Measurements from ENCODE around the gene FGF1. TPM values are rescaled to one million over a fixed set of nuclear protein-coding genes. Genes with fewer than 3 reads are reported as not detected.
A peak's percentile ranks its signal among the peaks of the same experiment; 100 is the strongest.

FGF1 gene
- total and polyA plus RNA-seq, 4 donors = 19.8 to 44.2 (median 25.0) TPM

DNA sequence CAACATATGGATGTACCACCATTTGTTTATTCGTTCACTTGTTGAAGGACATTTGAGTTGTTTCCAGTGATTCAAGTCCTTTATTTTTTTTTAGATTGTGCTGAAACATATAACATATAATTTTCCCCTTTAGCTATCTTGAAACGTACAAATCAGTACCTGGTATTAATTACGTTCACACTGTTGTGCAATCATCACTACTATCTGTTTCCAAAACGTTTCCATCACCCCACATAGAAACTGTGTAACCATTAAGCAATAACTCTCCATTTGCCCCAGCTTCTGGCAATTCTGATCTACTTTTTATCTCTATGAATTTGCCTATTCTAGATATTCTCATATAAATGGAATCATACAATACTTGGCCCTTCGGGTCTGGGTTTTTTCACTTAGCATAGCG lies 116.0 kb downstream of the FGF1 start:
- Histone ChIP-seq H3K36me3 (ENCODE audit: control insufficient read depth in 1 of 2, insufficient read depth in 2 of 2, low read length in 1 of 2) (no peaks in the 10 kb centered on the region), H3K9me3 (ENCODE audit: control insufficient read depth, low read length) (no peaks in the 10 kb centered on the region), H3K27me3 (ENCODE audit: control insufficient read depth in 1 of 2, insufficient read depth in 2 of 2, low read length in 1 of 2) (no peaks in the 10 kb centered on the region), H3K4me1 (ENCODE audit: control insufficient read depth in 1 of 2, insufficient read depth in 2 of 2, low read length in 2 of 2) (peaks cover 0 to 2% of the 10 kb centered on the region in 2 donors), H3K27ac (ENCODE audit: low read depth in 1 of 2, low read length in 2 of 2) (no peak overlapping the region), H3K4me3 (ENCODE audit: low read length in 2 of 2) (no peak overlapping the region)
- ATAC-seq (ENCODE audit: low FRiP score) (no peak), DNase-seq (no peak)
- 85 to 91% methylated on average over 6 of the region's 6 CpGs for WGBS, 2 donors
- intact Hi-C loops (cut with DNase I) = no loop called here

DNA sequence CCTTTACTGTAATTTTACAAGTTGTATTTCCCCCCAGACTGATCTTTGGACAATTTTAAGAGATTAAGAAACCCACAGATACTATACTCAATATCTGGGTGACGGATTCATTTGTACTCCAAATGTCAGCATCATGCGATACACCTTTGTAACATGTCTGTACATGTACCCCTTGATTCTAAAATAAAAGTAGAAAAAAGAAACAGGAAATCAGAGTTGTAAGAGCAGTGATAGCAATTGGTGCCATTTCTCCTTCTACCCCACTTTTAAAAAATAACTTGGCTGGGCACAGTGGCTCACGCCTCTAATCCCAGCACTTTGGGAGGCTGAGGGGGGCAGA lies 116.9 kb downstream of the FGF1 start:
- no peaks in the 10 kb centered on the region for H3K36me3 ChIP-seq (ENCODE audit: control insufficient read depth in 1 of 2, insufficient read depth in 2 of 2, low read length in 1 of 2)
- ATAC-seq (ENCODE audit: low FRiP score) = no peak
- intact Hi-C loops (cut with DNase I) = no loop called here
- H3K9me3 ChIP-seq (ENCODE audit: control insufficient read depth, low read length) = no peaks in the 10 kb centered on the region
- H3K4me3 ChIP-seq (ENCODE audit: low read length in 2 of 2) = no peak overlapping the region
- 86% methylated on average over 3 of the region's 3 CpGs for WGBS, 2 donors
- H3K27ac ChIP-seq (ENCODE audit: low read depth in 1 of 2, low read length in 2 of 2) = peak overlapping the region in 1 of 2 donors; percentile 16
- DNase-seq = no peak
- peaks cover 0 to 2% of the 10 kb centered on the region in 2 donors for H3K4me1 ChIP-seq (ENCODE audit: control insufficient read depth in 1 of 2, insufficient read depth in 2 of 2, low read length in 2 of 2)
- H3K27me3 ChIP-seq (ENCODE audit: control insufficient read depth in 1 of 2, insufficient read depth in 2 of 2, low read length in 1 of 2) = no peaks in the 10 kb centered on the region

DNA sequence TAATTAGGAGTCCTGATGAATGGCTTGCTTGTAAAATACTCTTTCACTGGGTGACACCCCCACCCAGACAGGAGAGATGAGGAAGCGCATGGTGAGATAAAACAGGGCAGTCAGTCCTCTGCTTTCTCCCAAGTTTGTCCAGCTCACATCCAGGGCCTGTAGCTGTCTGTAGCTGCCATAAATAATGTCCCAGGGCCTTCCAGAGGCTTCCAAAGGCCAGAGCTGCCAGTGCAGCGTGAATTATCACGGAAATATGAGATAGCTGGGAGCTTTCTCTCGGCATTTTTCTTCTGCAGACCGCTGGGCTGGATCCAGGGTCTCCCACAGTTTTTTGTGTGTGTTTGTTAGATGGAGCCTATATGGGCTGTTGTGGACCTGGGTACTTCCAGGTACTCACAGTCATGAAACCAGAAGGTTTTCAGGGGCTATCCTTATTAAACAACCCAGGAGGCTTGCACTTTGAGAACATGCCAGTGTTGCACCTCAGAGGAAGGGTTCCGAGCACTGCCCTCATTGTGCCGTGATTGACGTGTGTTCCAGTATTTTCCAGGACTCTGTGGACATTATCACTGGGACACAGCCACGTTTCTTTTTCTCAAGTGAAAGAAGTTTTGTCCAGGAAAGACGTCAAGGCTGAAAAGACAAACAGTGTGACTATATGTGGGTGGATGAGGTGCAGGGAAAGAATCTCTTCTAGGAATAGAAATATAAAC lies 117.5 kb downstream of the FGF1 start:
- 12% methylated on average over 10 of the region's 10 CpGs for WGBS, 2 donors

GRCh38 chr5:142561486-142562097 lies 124.3 kb downstream of the FGF1 start:
- Histone ChIP-seq H3K27ac (ENCODE audit: low read depth in 1 of 2, low read length in 2 of 2) (peak overlapping the region; percentile 29 to 50), H3K4me3 (ENCODE audit: low read length in 2 of 2) (no peak overlapping the region), H3K27me3 (ENCODE audit: control insufficient read depth in 1 of 2, insufficient read depth in 2 of 2, low read length in 1 of 2) (no peaks in the 10 kb centered on the region), H3K9me3 (ENCODE audit: control insufficient read depth, low read length) (no peaks in the 10 kb centered on the region), H3K4me1 (ENCODE audit: control insufficient read depth in 1 of 2, insufficient read depth in 2 of 2, low read length in 2 of 2) (peaks cover 3% of the 10 kb centered on the region in 2 donors), H3K36me3 (ENCODE audit: control insufficient read depth in 1 of 2, insufficient read depth in 2 of 2, low read length in 1 of 2) (no peaks in the 10 kb centered on the region)
- DNase-seq (no peak), ATAC-seq (ENCODE audit: low FRiP score) (no peak)
- intact Hi-C loops (cut with DNase I) = no loop called here
- WGBS, 2 donors = 13 to 14% methylated on average over 7 of the region's 7 CpGs

More for the DNA sequence above, 117.5 kb downstream of the FGF1 start:
- peak in 1 of 2 donors; percentile 56 for DNase-seq
- intact Hi-C loops (cut with DNase I) = no loop called here
- H3K27me3 ChIP-seq (ENCODE audit: control insufficient read depth in 1 of 2, insufficient read depth in 2 of 2, low read length in 1 of 2) = no peaks in the 10 kb centered on the region
- H3K4me1 ChIP-seq (ENCODE audit: control insufficient read depth in 1 of 2, insufficient read depth in 2 of 2, low read length in 2 of 2) = peaks cover 0 to 2% of the 10 kb centered on the region in 2 donors
- peak; percentile 68 for ATAC-seq (ENCODE audit: low FRiP score)
- H3K9me3 ChIP-seq (ENCODE audit: control insufficient read depth, low read length) = no peaks in the 10 kb centered on the region
- no peaks in the 10 kb centered on the region for H3K36me3 ChIP-seq (ENCODE audit: control insufficient read depth in 1 of 2, insufficient read depth in 2 of 2, low read length in 1 of 2)
- H3K27ac ChIP-seq (ENCODE audit: low read depth in 1 of 2, low read length in 2 of 2) = peak overlapping the region; percentile 16 to 91
- no peak overlapping the region for H3K4me3 ChIP-seq (ENCODE audit: low read length in 2 of 2)

DNA sequence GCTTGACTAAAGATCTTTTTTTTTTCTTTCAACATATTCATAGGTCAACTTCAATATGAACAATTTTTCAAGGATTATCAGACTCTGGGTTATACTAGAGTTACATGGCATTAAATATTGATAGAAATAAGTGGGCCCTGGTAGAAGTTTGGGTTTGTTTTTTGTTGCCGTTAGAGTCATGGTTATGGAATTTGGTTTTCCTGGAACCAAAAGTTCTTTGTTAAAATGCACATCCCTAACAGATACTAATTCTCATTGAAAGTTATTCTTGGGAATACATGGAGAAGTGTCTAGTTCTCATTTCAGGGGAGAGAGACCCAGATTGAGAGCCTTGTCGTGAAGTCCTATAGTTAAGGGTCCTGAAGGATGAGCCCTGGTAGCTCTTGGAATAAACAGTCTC lies 124.9 kb downstream of the FGF1 start:
- intact Hi-C loops (cut with DNase I) = no loop called here
- no peak for ATAC-seq (ENCODE audit: low FRiP score)

GRCh38 chr5:142552107-142552506 lies 133.8 kb downstream of the FGF1 start:
- H3K4me3 ChIP-seq (ENCODE audit: low read length in 2 of 2) = no peak overlapping the region
- no peaks in the 10 kb centered on the region for H3K27me3 ChIP-seq (ENCODE audit: control insufficient read depth in 1 of 2, insufficient read depth in 2 of 2, low read length in 1 of 2)
- DNase-seq (no peak), ATAC-seq (ENCODE audit: low FRiP score) (no peak)
- H3K36me3 ChIP-seq (ENCODE audit: control insufficient read depth in 1 of 2, insufficient read depth in 2 of 2, low read length in 1 of 2) = no peaks in the 10 kb centered on the region
- H3K4me1 ChIP-seq (ENCODE audit: control insufficient read depth in 1 of 2, insufficient read depth in 2 of 2, low read length in 2 of 2) = no peaks in the 10 kb centered on the region
- intact Hi-C loops (cut with DNase I) = no loop called here
- H3K27ac ChIP-seq (ENCODE audit: low read depth in 1 of 2, low read length in 2 of 2) = no peak overlapping the region
- H3K9me3 ChIP-seq (ENCODE audit: control insufficient read depth, low read length) = no peaks in the 10 kb centered on the region
- 82 to 83% methylated on average over 6 of the region's 6 CpGs for WGBS, 2 donors

More for the DNA sequence above, 124.9 kb downstream of the FGF1 start:
- Histone ChIP-seq H3K27ac (ENCODE audit: low read depth in 1 of 2, low read length in 2 of 2) (peak overlapping the region; percentile 29 to 50), H3K36me3 (ENCODE audit: control insufficient read depth in 1 of 2, insufficient read depth in 2 of 2, low read length in 1 of 2) (no peaks in the 10 kb centered on the region), H3K4me1 (ENCODE audit: control insufficient read depth in 1 of 2, insufficient read depth in 2 of 2, low read length in 2 of 2) (peaks cover 3% of the 10 kb centered on the region in 2 donors), H3K27me3 (ENCODE audit: control insufficient read depth in 1 of 2, insufficient read depth in 2 of 2, low read length in 1 of 2) (no peaks in the 10 kb centered on the region), H3K9me3 (ENCODE audit: control insufficient read depth, low read length) (no peaks in the 10 kb centered on the region), H3K4me3 (ENCODE audit: low read length in 2 of 2) (no peak overlapping the region)
- WGBS, 2 donors = 59 to 74% methylated on average over 2 of the region's 2 CpGs
- DNase-seq = no peak

DNA sequence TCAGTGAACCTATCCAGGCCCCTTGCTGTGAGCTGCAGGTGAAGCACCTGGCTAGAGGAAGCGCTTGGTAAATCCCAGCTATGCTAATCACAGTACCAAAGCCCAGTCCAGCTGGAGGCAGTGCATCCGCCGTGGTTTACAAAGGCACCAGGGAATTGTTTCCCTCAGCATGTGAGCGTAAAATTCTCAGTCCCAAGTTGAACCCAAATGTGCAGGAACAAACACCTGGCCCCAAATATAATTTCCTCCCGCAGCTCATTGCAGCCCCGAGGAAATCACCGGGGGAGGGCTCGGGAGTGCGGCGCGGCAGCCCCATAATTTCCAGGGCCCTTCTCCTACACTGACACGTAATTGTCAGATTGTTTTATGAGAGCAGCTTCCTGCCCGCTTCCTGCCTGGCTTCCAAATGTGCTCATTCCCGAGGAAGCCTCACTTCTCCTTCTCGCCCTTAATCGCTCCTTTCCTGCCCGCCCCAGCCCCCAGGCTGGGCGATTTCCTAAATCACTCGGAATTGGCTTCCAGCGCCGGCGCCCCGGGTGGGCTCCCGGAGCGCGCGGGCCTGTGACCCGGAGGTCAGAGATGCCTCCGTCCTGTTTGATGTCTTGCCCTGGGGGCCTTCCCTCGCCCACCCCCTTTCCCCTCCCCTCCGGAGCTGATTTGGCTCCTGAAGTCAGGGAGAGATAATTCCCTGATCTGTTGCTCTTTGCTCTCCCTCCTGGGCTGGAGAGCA lies 134.4 kb downstream of the FGF1 start:
- no peak for DNase-seq
- H3K27ac ChIP-seq (ENCODE audit: low read depth in 1 of 2, low read length in 2 of 2) = no peak overlapping the region
- peak; percentile 28 for ATAC-seq (ENCODE audit: low FRiP score)
- no peaks in the 10 kb centered on the region for H3K36me3 ChIP-seq (ENCODE audit: control insufficient read depth in 1 of 2, insufficient read depth in 2 of 2, low read length in 1 of 2)
- intact Hi-C loops (cut with DNase I) = no loop called here
- WGBS, 2 donors = 44 to 48% methylated on average over 31 of the region's 31 CpGs
- no peaks in the 10 kb centered on the region for H3K27me3 ChIP-seq (ENCODE audit: control insufficient read depth in 1 of 2, insufficient read depth in 2 of 2, low read length in 1 of 2)
- H3K9me3 ChIP-seq (ENCODE audit: control insufficient read depth, low read length) = no peaks in the 10 kb centered on the region
- H3K4me3 ChIP-seq (ENCODE audit: low read length in 2 of 2) = no peak overlapping the region
- no peaks in the 10 kb centered on the region for H3K4me1 ChIP-seq (ENCODE audit: control insufficient read depth in 1 of 2, insufficient read depth in 2 of 2, low read length in 2 of 2)

GRCh38 chr5:142550471-142550870 lies 135.4 kb downstream of the FGF1 start:
- Histone ChIP-seq H3K27ac (ENCODE audit: low read depth in 1 of 2, low read length in 2 of 2) (no peak overlapping the region), H3K4me3 (ENCODE audit: low read length in 2 of 2) (no peak overlapping the region), H3K4me1 (ENCODE audit: control insufficient read depth in 1 of 2, insufficient read depth in 2 of 2, low read length in 2 of 2) (no peaks in the 10 kb centered on the region), H3K36me3 (ENCODE audit: control insufficient read depth in 1 of 2, insufficient read depth in 2 of 2, low read length in 1 of 2) (no peaks in the 10 kb centered on the region), H3K9me3 (ENCODE audit: control insufficient read depth, low read length) (no peaks in the 10 kb centered on the region), H3K27me3 (ENCODE audit: control insufficient read depth in 1 of 2, insufficient read depth in 2 of 2, low read length in 1 of 2) (no peaks in the 10 kb centered on the region)
- DNase-seq = no peak
- intact Hi-C loops (cut with DNase I) = no loop called here
- ATAC-seq (ENCODE audit: low FRiP score) = no peak
- WGBS, 2 donors = 95 to 97% methylated on average over 2 of the region's 2 CpGs

Measured in aorta (tissue), 5 donors.